H1 (cell line): Measurements from ENCODE around the gene ARHGAP24. TPM values are rescaled to one million over a fixed set of nuclear protein-coding genes. Genes with fewer than 3 reads are reported as not detected.

Experiments
- ATF3 ChIP-seq: IDR thresholded peaks from 2 replicates; pipeline ENCODE4 v1.6.1; 2011; ENCODE audit warnings: low read depth, mild to moderate bottlenecking, low read length; ENCODE audit not compliant: insufficient read depth
- CHD7 ChIP-seq: fragments of 300-600 bp; sonication (generic); IDR thresholded peaks from 2 replicates; pipeline ENCODE4 v1.7.1; 2012; ENCODE audit warnings: low read length, moderate library complexity, mild to moderate bottlenecking, inconsistent platforms; ENCODE audit not compliant: insufficient replicate concordance
- JUN ChIP-seq: IDR thresholded peaks from 2 replicates; pipeline ENCODE4 v1.6.1; 2011; ENCODE audit warnings: low read depth, mild to moderate bottlenecking, improper control_type of control experiment, low read length
- KDM5A ChIP-seq: fragments of 200-600 bp; IDR thresholded peaks from 2 replicates; pipeline ENCODE4 v1.7.1; 2012; ENCODE audit warnings: mild to moderate bottlenecking, low read length, inconsistent platforms, mixed read lengths
- NRF1 ChIP-seq: IDR thresholded peaks from 2 replicates; pipeline ENCODE4 v1.6.1; 2011; ENCODE audit warnings: mild to moderate bottlenecking, low read depth, low read length, improper control_type of control experiment
- polyA plus RNA-seq, 7 experiments: library from polyadenylated mRNA; depleted of rRNA in 3 of 7; stranded (reverse) in 5 of 7; unstranded in 2 of 7; fragments of >200 nt in 5 of 7; fragments of 200-250 nt in 2 of 7; gene quantifications; 1 replicate in 5 of 7; 2 replicates in 1 of 7; 4 replicates in 1 of 7; pipeline versions ENCODE4 v1.2.1 to v1.2.3, GENCODE V29; 2011 to 2013; ENCODE audit warnings: missing spikeins in 2 of 7, mixed read lengths in 2 of 7
- total RNA-seq: library from RNA; stranded (reverse); fragmentation: NEBNext Ultra II Directional; extraction: Animal tissue kit (Norgen Biotek cat#: 25700); gene quantifications from 2 replicates; pipeline ENCODE4 v1.2.1, GENCODE V29; 2021

The ARHGAP24 gene
- total and polyA plus RNA-seq, 2 of the 8 experiments (the other 6 are each of a cell fraction or from before 2014, with no cell fraction given): 0.08 to 0.50 TPM

DNA sequence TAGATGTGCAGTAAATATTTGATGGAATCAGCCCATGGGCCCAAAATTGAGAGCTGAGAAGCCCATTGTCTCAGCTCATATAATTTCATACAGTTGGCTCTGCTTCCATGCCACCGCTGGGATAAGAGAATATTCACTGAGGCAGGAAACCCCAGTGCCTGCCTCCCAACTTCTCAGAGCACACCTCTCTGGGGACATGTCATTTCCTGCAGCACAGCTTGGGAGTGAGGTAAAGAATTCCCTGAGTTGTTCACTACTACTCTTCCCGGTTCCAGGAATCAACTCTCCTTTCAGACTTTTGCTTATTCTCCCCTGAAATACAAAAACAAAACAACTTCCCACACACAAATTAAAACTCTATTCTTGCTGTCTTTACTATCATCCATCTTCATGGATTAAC lies 495.6 kb downstream of the ARHGAP24 start (continued):
- TF ChIP-seq CHD7 (no peak), KDM5A (no peak), NRF1 (no peak), JUN (no peak), ATF3 (no peak)
